Mesothelial cell of epicardium (in vitro differentiated cells): ENCODE measurements around the gene ADAMTS17. TPM values are rescaled to one million over a fixed set of nuclear protein-coding genes. Genes with fewer than 3 reads are reported as not detected.

Source experiments
- DNase-seq, 2 experiments: peaks; one replicate each; pipeline ENCODE4 v3.0.0; 2021; ENCODE audit warnings: low spot score in 2 of 2; ENCODE audit not compliant: unreplicated experiment in 2 of 2
- H3K27ac Mint-ChIP-seq: 2 replicates; pipeline ENCODE4 v1.8.0; 2021; ENCODE audit warnings: mixed read lengths
- H3K27me3 Mint-ChIP-seq: 2 replicates; pipeline ENCODE4 v1.8.0; 2021; ENCODE audit warnings: low read depth, mixed read lengths
- H3K36me3 Mint-ChIP-seq: 2 replicates; pipeline ENCODE4 v1.8.0; 2021; ENCODE audit warnings: mixed read lengths
- H3K4me1 Mint-ChIP-seq: 2 replicates; pipeline ENCODE4 v1.8.0; 2021; ENCODE audit warnings: mixed read lengths
- H3K4me3 Mint-ChIP-seq: 2 replicates; pipeline ENCODE4 v1.8.0; 2021; ENCODE audit warnings: mild to moderate bottlenecking, moderate library complexity, mixed read lengths
- H3K9me3 Mint-ChIP-seq: 2 replicates; pipeline ENCODE4 v1.8.0; 2021; ENCODE audit warnings: mixed read lengths
- CTCF ChIP-seq: fragments of 200-600 bp; sonication (generic); IDR thresholded peaks from one replicate; pipeline ENCODE4 v1.5.0; 2021; ENCODE audit warnings: antibody characterized with exemption; ENCODE audit not compliant: unreplicated experiment
- total RNA-seq: library from RNA; stranded (reverse); gene quantifications from 3 replicates; pipeline ENCODE4 v1.2.1, GENCODE V29; 2021

The ADAMTS17 gene
- total RNA-seq, 1 donor from 2014 or later = 39.4 TPM

GRCh38 chr15:99989095-99989494 is 352.7 kb downstream of the ADAMTS17 start:
- H3K4me1 Mint-ChIP-seq = peaks cover 32% of the 10 kb centered on the region
- H3K9me3 Mint-ChIP-seq = peaks cover 6% of the 10 kb centered on the region
- DNase-seq = no peak
- peaks cover 46% of the 10 kb centered on the region for H3K36me3 Mint-ChIP-seq
- H3K4me3 Mint-ChIP-seq = no peak overlapping the region
- H3K27ac Mint-ChIP-seq = no peak overlapping the region
- no peak for TF ChIP-seq CTCF
- H3K27me3 Mint-ChIP-seq = no peaks in the 10 kb centered on the region

GRCh38 chr15:99987701-99988100 is 354.1 kb downstream of the ADAMTS17 start:
- no peaks in the 10 kb centered on the region for H3K27me3 Mint-ChIP-seq
- H3K9me3 Mint-ChIP-seq = peaks cover 6% of the 10 kb centered on the region
- no peak overlapping the region for H3K4me3 Mint-ChIP-seq
- H3K36me3 Mint-ChIP-seq = peaks cover 39% of the 10 kb centered on the region
- H3K4me1 Mint-ChIP-seq = peaks cover 46% of the 10 kb centered on the region
- DNase-seq = no peak
- peak overlapping the region; percentile 93 for H3K27ac Mint-ChIP-seq
- TF ChIP-seq CTCF = no peak

- H3K36me3 Mint-ChIP-seq = peaks cover 37% of the 10 kb centered on the region
- H3K27ac Mint-ChIP-seq = peak overlapping the region; percentile 93
These were observed 354.7 kb downstream of the ADAMTS17 start for GRCh38 chr15:99987119-99987506.

GRCh38 chr15:99986297-99987118 is 355.3 kb downstream of the ADAMTS17 start:
- DNase-seq = no peak
- H3K9me3 Mint-ChIP-seq = peaks cover 6% of the 10 kb centered on the region
- TF ChIP-seq CTCF = no peak
- H3K27me3 Mint-ChIP-seq = no peaks in the 10 kb centered on the region
- peak overlapping the region; percentile 93 for H3K27ac Mint-ChIP-seq
- H3K4me1 Mint-ChIP-seq = peaks cover 56% of the 10 kb centered on the region
- peaks cover 31% of the 10 kb centered on the region for H3K36me3 Mint-ChIP-seq
- H3K4me3 Mint-ChIP-seq = no peak overlapping the region

More at GRCh38 chr15:99987119-99987506, 354.7 kb downstream of the ADAMTS17 start:
- no peaks in the 10 kb centered on the region for H3K27me3 Mint-ChIP-seq
- peaks cover 6% of the 10 kb centered on the region for H3K9me3 Mint-ChIP-seq
- H3K4me1 Mint-ChIP-seq = peaks cover 52% of the 10 kb centered on the region
- TF ChIP-seq CTCF = no peak
- no peak overlapping the region for H3K4me3 Mint-ChIP-seq
- no peak for DNase-seq

GRCh38 chr15:99985878-99986277 is 355.9 kb downstream of the ADAMTS17 start:
- Mint-ChIP-seq H3K27ac (peak overlapping the region; percentile 93), H3K36me3 (peaks cover 25% of the 10 kb centered on the region), H3K4me3 (no peak overlapping the region)

More at GRCh38 chr15:99985878-99986277, 355.9 kb downstream of the ADAMTS17 start:
- Mint-ChIP-seq H3K27me3 (no peaks in the 10 kb centered on the region), H3K4me1 (peaks cover 61% of the 10 kb centered on the region), H3K9me3 (peaks cover 6% of the 10 kb centered on the region)
- no peak for DNase-seq
- no peak for TF ChIP-seq CTCF
